SK-N-SH (cell line): ENCODE results near the gene TAB2. TPM values are rescaled to one million over a fixed set of nuclear protein-coding genes. Genes with fewer than 3 reads are reported as not detected.

Source experiments
- CTCF ChIA-PET: fragments of 300-600, 350-600 bp; formaldehyde crosslinking; extraction: SDS; loops from one replicate; lab custom pipeline; 2021; lab: Yijun Ruan, JAX
- POLR2A ChIA-PET: fragments of 350-600 bp; sonication (Branson Sonifier 250); formaldehyde crosslinking; extraction: SDS; loops from one replicate; lab custom pipeline; 2020; ENCODE audit warnings: antibody characterized with exemption, inconsistent platforms; lab: Yijun Ruan, JAX
- DNase-seq: peaks from one replicate; pipeline ENCODE4 v3.0.0; 2012
- H2AFZ ChIP-seq: fragments of 200-600 bp; sonication (generic); 2 replicates; pipeline ENCODE4 v1.8.1; 2016; ENCODE audit warnings: antibody characterized with exemption, mild to moderate bottlenecking, low read depth
- H3F3A ChIP-seq: fragments of 200-600 bp; sonication (generic); replicated peaks from 2 replicates; pipeline ENCODE3; 2016; ENCODE audit warnings: antibody characterized with exemption, mild to moderate bottlenecking; ENCODE audit not compliant: insufficient read depth
- H3K27ac ChIP-seq, 2 experiments: fragments of 200-500 bp in 1 of 2; fragments of 200-600 bp in 1 of 2; sonication (Bioruptor generic) in 1 of 2; sonication (generic), shearing (Covaris generic) in 1 of 2; 2 replicates each; pipeline versions ENCODE4 v1.5.1 to v1.6.1; 2014 to 2016; ENCODE audit warnings: low read depth in 2 of 2, inconsistent platforms in 1 of 2, low read length in 1 of 2, mild to moderate bottlenecking in 1 of 2, mixed read lengths in 1 of 2
- H3K27me3 ChIP-seq: fragments of 200-600 bp; sonication (generic), shearing (Covaris generic); 2 replicates; pipeline ENCODE4 v1.6.1; 2016; ENCODE audit warnings: mixed run types; ENCODE audit not compliant: insufficient read depth
- H3K36me3 ChIP-seq, 2 experiments: fragments of 200-500 bp in 1 of 2; fragments of 200-600 bp in 1 of 2; sonication (Bioruptor generic) in 1 of 2; sonication (generic) in 1 of 2; replicated peaks in 1 of 2; 2 replicates each; pipeline versions ENCODE3 to v1.5.1; 2014 to 2016; ENCODE audit warnings: low read length in 1 of 2, mild to moderate bottlenecking in 1 of 2; ENCODE audit not compliant: insufficient read depth in 2 of 2, control insufficient read depth in 1 of 2
- H3K4me1 ChIP-seq, 2 experiments: fragments of 200-500 bp in 1 of 2; fragments of 200-600 bp in 1 of 2; sonication (Bioruptor generic) in 1 of 2; sonication (generic), shearing (Covaris generic) in 1 of 2; 2 replicates each; pipeline versions ENCODE4 v1.5.1 to v1.6.1; 2014 to 2016; ENCODE audit warnings: low read depth in 1 of 2, low read length in 1 of 2, mixed run types in 1 of 2; ENCODE audit not compliant: insufficient read depth in 2 of 2, control insufficient read depth in 1 of 2
- H3K4me2 ChIP-seq: fragments of 200-600 bp; sonication (generic), shearing (Covaris generic); 2 replicates; pipeline ENCODE4 v1.6.1; 2017; ENCODE audit warnings: mixed run types
- H3K4me3 ChIP-seq, 2 experiments: fragments of 200-500 bp in 1 of 2; fragments of 200-600 bp in 1 of 2; sonication (Bioruptor generic) in 1 of 2; sonication (generic), shearing (Covaris generic) in 1 of 2; 2 replicates each; pipeline versions ENCODE4 v1.5.1 to v1.8.1; 2014 to 2016; ENCODE audit warnings: low read depth in 2 of 2, inconsistent platforms in 1 of 2, low read length in 1 of 2, mild to moderate bottlenecking in 1 of 2, mixed read lengths in 1 of 2, moderate library complexity in 1 of 2
- H3K79me2 ChIP-seq: fragments of 200-600 bp; sonication (generic); 2 replicates; pipeline ENCODE4 v1.8.1; 2017; ENCODE audit warnings: mild to moderate bottlenecking; ENCODE audit not compliant: insufficient read depth
- H3K9ac ChIP-seq: fragments of 200-600 bp; sonication (generic); 2 replicates; pipeline ENCODE4 v1.6.1; 2017; ENCODE audit warnings: mixed run types
- H3K9me2 ChIP-seq: fragments of 200-600 bp; sonication (generic); 2 replicates; pipeline ENCODE4 v1.6.1; 2017; ENCODE audit warnings: mixed run types
- H3K9me3 ChIP-seq: fragments of 200-600 bp; sonication (generic); 2 replicates; pipeline ENCODE4 v1.6.1; 2017; ENCODE audit warnings: mixed run types, mild to moderate bottlenecking, moderate library complexity
- H4K20me1 ChIP-seq: fragments of 200-600 bp; sonication (generic); 2 replicates; pipeline ENCODE4 v1.6.1; 2017; ENCODE audit warnings: mild to moderate bottlenecking, mixed run types; ENCODE audit not compliant: insufficient read depth
- CHD2 ChIP-seq: fragments of 150-350 bp; IDR thresholded peaks from 2 replicates; pipeline ENCODE4 v1.6.1; 2018; ENCODE audit warnings: low read length; ENCODE audit not compliant: partially characterized antibody
- ELF1 ChIP-seq: IDR thresholded peaks from 2 replicates; pipeline ENCODE4 v1.4.0; 2012
- EP300 ChIP-seq, 2 experiments: IDR thresholded peaks; 2 replicates each; pipeline versions ENCODE4 v1.4.0 to v1.6.1; 2012; ENCODE audit warnings: borderline replicate concordance in 1 of 2, low read depth in 1 of 2, low read length in 1 of 2
- EZH2phosphoT487 ChIP-seq: fragments of 200-600 bp; sonication (generic); IDR thresholded peaks from 2 replicates; pipeline ENCODE4 v1.6.1; 2017; ENCODE audit warnings: low read depth, mixed run types, mild to moderate bottlenecking, antibody characterized with exemption, moderate library complexity, borderline replicate concordance
- GABPA ChIP-seq: IDR thresholded peaks from 2 replicates; pipeline ENCODE4 v1.4.0; 2012; ENCODE audit warnings: low read depth, mild to moderate bottlenecking
- GATA2 ChIP-seq: sonication (generic); formaldehyde crosslinking; IDR thresholded peaks from 2 replicates; pipeline ENCODE4 v1.5.0; 2020; ENCODE audit warnings: mild to moderate bottlenecking, missing genetic modification reagents
- IRF3 ChIP-seq: fragments of 150-350 bp; IDR thresholded peaks from 2 replicates; pipeline ENCODE4 v1.6.1; 2016; ENCODE audit warnings: mild to moderate bottlenecking, low read depth, low read length
- MEF2A ChIP-seq: IDR thresholded peaks from 2 replicates; pipeline ENCODE4 v1.4.0; 2012; ENCODE audit warnings: low read depth, borderline replicate concordance
- NFIC ChIP-seq: IDR thresholded peaks from 2 replicates; pipeline ENCODE4 v1.4.0; 2012; ENCODE audit warnings: borderline replicate concordance
- NRF1 ChIP-seq: IDR thresholded peaks from 2 replicates; pipeline ENCODE4 v1.6.1; 2012; ENCODE audit warnings: low read depth, mild to moderate bottlenecking, low read length
- POLR2AphosphoS5 ChIP-seq: IDR thresholded peaks from 2 replicates; pipeline ENCODE4 v1.6.1; 2012; ENCODE audit warnings: low read depth, low read length
- RAD21 ChIP-seq: IDR thresholded peaks from 2 replicates; pipeline ENCODE4 v1.6.1; 2012; ENCODE audit warnings: mild to moderate bottlenecking, low read length
- RFX5 ChIP-seq: IDR thresholded peaks from 2 replicates; pipeline ENCODE4 v1.6.1; 2012; ENCODE audit warnings: mild to moderate bottlenecking, improper control_type of control experiment, low read length
- SMC3 ChIP-seq: IDR thresholded peaks from 2 replicates; pipeline ENCODE4 v1.6.1; 2012; ENCODE audit warnings: low read depth, low read length, improper control_type of control experiment
- TAF1 ChIP-seq: IDR thresholded peaks from 2 replicates; pipeline ENCODE4 v1.6.1; 2012; ENCODE audit warnings: low read depth, mild to moderate bottlenecking, low read length, moderate library complexity, borderline replicate concordance
- USF2 ChIP-seq: fragments of 150-350 bp; IDR thresholded peaks from 2 replicates; pipeline ENCODE4 v1.6.1; 2017; ENCODE audit warnings: antibody characterized with exemption, low read length, low read depth, borderline replicate concordance
- WGBS: methylation state at CpG from one replicate; pipeline ENCODE4 v1.1.6; 2017; ENCODE audit warnings: low lambda C conversion rate; 5-methylcytosine and 5-hydroxymethylcytosine counted together
- polyA plus RNA-seq, 3 experiments: library from polyadenylated mRNA; depleted of rRNA; stranded (reverse); fragments of >200 nt; gene quantifications; 2 replicates each; pipeline ENCODE4 v1.2.3, GENCODE V29; 2012

The TAB2 gene
- polyA plus RNA-seq, 1 of the 3 experiments (the other 2 are of a cell fraction), result 24.4 TPM

DNA sequence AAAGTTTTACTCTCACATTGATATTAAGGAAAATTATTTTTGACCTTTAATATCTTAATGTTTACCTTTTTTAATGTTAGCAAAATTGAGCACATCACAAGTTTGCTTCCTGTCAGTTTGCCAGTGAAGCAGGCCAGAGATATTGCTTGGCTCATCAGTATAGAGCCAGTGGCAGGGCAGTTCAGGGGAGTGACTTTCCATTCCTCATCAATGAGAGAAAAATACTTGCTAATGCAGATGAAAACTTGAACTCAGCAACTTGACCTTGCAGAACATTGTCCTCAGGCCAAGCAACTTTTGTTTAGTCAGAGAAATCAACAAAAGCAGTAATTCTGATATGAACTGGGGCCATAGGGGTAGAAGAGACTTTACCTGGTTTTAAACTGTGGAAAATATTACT, 6.9 kb downstream of the TAB2 start:
- CTCF ChIA-PET, result interaction anchor here (1.7 kb wide), 1 partner anchor 11 kb away, joined by 4 read pairs; no protein-coding TSS in a partner anchor
- Histone ChIP-seq H3K9me3 (no peaks in the 10 kb centered on the region), H3K9ac (no peak overlapping the region), H4K20me1 (peaks cover 99% of the 10 kb centered on the region), H2AFZ (no peak overlapping the region), H3K4me2 (no peak overlapping the region), H3F3A (peaks cover 19% of the 10 kb centered on the region), H3K4me3 (no peak overlapping the region), H3K36me3 (peaks cover 0 to 20% of the 10 kb centered on the region in 2 experiments), H3K27me3 (no peaks in the 10 kb centered on the region), H3K9me2 (no peaks in the 10 kb centered on the region), H3K4me1 (peaks cover 6 to 13% of the 10 kb centered on the region in 2 experiments), H3K79me2 (peaks cover 100% of the 10 kb centered on the region), H3K27ac (no peak overlapping the region)
- POLR2A ChIA-PET, result no interaction called here
- DNase-seq, result no peak
- TF ChIP-seq IRF3 (no peak), NFIC (no peak), GATA2 (CRISPR knock-in tag) (no peak), MEF2A (no peak), CHD2 (no peak), NRF1 (no peak), ELF1 (no peak), SMC3 (no peak), RFX5 (no peak), USF2 (no peak), RAD21 (no peak), GABPA (no peak)

DNA sequence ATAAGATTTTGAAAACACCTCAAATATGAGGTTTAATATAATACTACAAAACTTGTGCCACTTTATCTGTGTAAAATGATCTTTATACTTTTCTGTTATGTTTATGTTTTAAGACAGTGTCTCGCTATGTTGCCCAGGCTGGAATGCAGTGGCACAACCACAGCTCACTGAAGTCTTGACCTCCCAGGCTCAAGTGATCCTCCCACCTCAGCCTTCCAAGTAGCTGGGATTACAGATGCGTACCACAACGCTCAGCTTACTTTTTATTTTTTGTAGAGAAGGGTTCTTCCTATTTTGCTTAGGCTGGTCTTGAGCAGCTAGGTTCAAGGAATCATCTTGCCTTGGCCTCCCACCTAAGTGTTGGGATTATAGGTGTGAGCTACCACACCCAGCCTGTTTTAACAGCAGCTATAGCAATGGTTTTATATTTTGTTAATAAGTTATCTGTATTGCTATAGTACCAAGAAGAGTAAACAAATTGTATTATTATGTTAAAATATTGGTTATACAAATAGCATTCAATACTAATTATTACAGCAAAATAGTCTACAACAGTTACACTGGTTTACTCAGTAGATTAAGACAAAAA, 8.2 kb downstream of the TAB2 start:
- TF ChIP-seq POLR2AphosphoS5, result no peak
- TF ChIP-seq TAF1, result no peak
- TF ChIP-seq MEF2A, result no peak
- no peak for TF ChIP-seq GABPA
- TF ChIP-seq GATA2 (CRISPR knock-in tag), result no peak
- no peak for TF ChIP-seq USF2
- TF ChIP-seq EZH2phosphoT487, result no peak
- no peak for TF ChIP-seq EP300 (IDR thresholded peaks at IDR 0.05; ENCODE audit: borderline replicate concordance in 1 of 2, low read depth in 1 of 2, low read length in 1 of 2)
- TF ChIP-seq RFX5, result no peak
- no peaks in the 10 kb centered on the region for H3K9me2 ChIP-seq
- POLR2A ChIA-PET, result no interaction called here
- H3K9me3 ChIP-seq, result no peaks in the 10 kb centered on the region
- peaks cover 99% of the 10 kb centered on the region for H4K20me1 ChIP-seq
- H3K27me3 ChIP-seq, result no peaks in the 10 kb centered on the region
- no peak for DNase-seq
- peaks cover 0 to 20% of the 10 kb centered on the region in 2 experiments for H3K36me3 ChIP-seq
- H3K9ac ChIP-seq, result no peak overlapping the region
- whole genome bisulfite sequencing, result 95% methylated on average over 3 of the region's 3 CpGs
- peaks cover 100% of the 10 kb centered on the region for H3K79me2 ChIP-seq
- H2AFZ ChIP-seq, result no peak overlapping the region
- no peak overlapping the region for H3K4me3 ChIP-seq
- H3K27ac ChIP-seq, result no peak overlapping the region
- H3K4me1 ChIP-seq, result peaks cover 5 to 11% of the 10 kb centered on the region in 2 experiments; a peak in 3 of 4 replicates
- CTCF ChIA-PET, result interaction anchor here (1.7 kb wide), 1 partner anchor 10 kb away, joined by 4 read pairs; no protein-coding TSS in a partner anchor
- no peak overlapping the region for H3K4me2 ChIP-seq
- peaks cover 25% of the 10 kb centered on the region for H3F3A ChIP-seq
